IMR-90 (cell line): ENCODE results near the gene OSBPL8. TPM values are rescaled to one million over a fixed set of nuclear protein-coding genes. Genes with fewer than 3 reads are reported as not detected.

Source experiments
- ATAC-seq: fragments of 200-7000 bp; cut with Tn5 transposase; 2 replicates; pipeline ENCODE4 v1.9.1; 2020; ENCODE audit warnings: low read depth, mild to moderate bottlenecking, moderate library complexity
- BruUV-seq: library from RNA; stranded (reverse); fragments of 400-500 nt; replicated peaks from 2 replicates; lab custom pipeline; 2021; lab: Mats Ljungman, UMichigan
- CTCF ChIA-PET: fragments of 300-600 bp; formaldehyde crosslinking; extraction: SDS; loops from one replicate; lab custom pipeline; 2021; ENCODE audit warnings: antibody characterized with exemption; lab: Yijun Ruan, JAX
- POLR2A ChIA-PET: fragments of 300-600 bp; sonication (Branson Sonifier 250); formaldehyde crosslinking; loops from one replicate; lab custom pipeline; 2022; ENCODE audit warnings: antibody characterized with exemption; ENCODE audit not compliant: unreplicated experiment; lab: Charles Lee
- DNase-seq: peaks from one replicate; pipeline ENCODE4 v3.0.0; 2013
- H2AFZ ChIP-seq: replicated peaks from 2 replicates; pipeline ENCODE3; 2013; ENCODE audit warnings: low read length, mild to moderate bottlenecking; ENCODE audit not compliant: poor library complexity
- H2AK5ac ChIP-seq: 2 replicates; pipeline ENCODE4 v1.6.1; 2013; ENCODE audit warnings: low read depth, low read length, inconsistent platforms
- H2AK9ac ChIP-seq: replicated peaks from 2 replicates; pipeline ENCODE3; 2013; ENCODE audit warnings: mild to moderate bottlenecking, low read depth, low read length, moderate library complexity; ENCODE audit not compliant: poor library complexity
- H2BK120ac ChIP-seq: 2 replicates; pipeline ENCODE4 v1.6.1; 2013; ENCODE audit warnings: low read depth, low read length, inconsistent platforms
- H2BK15ac ChIP-seq: 3 replicates; pipeline ENCODE4 v1.6.1; 2013; ENCODE audit warnings: low read depth, low read length, inconsistent platforms
- H2BK20ac ChIP-seq: 2 replicates; pipeline ENCODE4 v1.6.1; 2013; ENCODE audit warnings: low read depth, mild to moderate bottlenecking, inconsistent platforms, low read length, moderate library complexity
- H2BK5ac ChIP-seq: 2 replicates; pipeline ENCODE4 v1.6.1; 2013; ENCODE audit warnings: mild to moderate bottlenecking, low read depth, low read length, inconsistent platforms; ENCODE audit not compliant: poor library complexity, severe bottlenecking
- H3K14ac ChIP-seq: replicated peaks from 2 replicates; pipeline ENCODE4 v1.6.1; 2013; ENCODE audit warnings: low read depth, low read length, inconsistent platforms
- H3K18ac ChIP-seq: 2 replicates; pipeline ENCODE4 v1.6.1; 2013; ENCODE audit warnings: low read depth, low read length, control low read depth
- H3K23ac ChIP-seq: 2 replicates; pipeline ENCODE4 v1.6.1; 2013; ENCODE audit warnings: low read depth, low read length, inconsistent platforms
- H3K27ac ChIP-seq: 2 replicates; pipeline ENCODE4 v1.5.1; 2013; ENCODE audit warnings: mild to moderate bottlenecking, control low read depth, low read length; ENCODE audit not compliant: insufficient read depth
- H3K27me3 ChIP-seq: 2 replicates; pipeline ENCODE4 v1.6.1; 2013; ENCODE audit warnings: low read length; ENCODE audit not compliant: control insufficient read depth, insufficient read depth
- H3K36me3 ChIP-seq: 2 replicates; pipeline ENCODE4 v1.6.1; 2013; ENCODE audit warnings: low read length, mixed read lengths; ENCODE audit not compliant: control insufficient read depth, insufficient read depth
- H3K4ac ChIP-seq: 2 replicates; pipeline ENCODE4 v1.6.1; 2013; ENCODE audit warnings: low read depth, low read length, inconsistent platforms
- H3K4me1 ChIP-seq: 2 replicates; pipeline ENCODE4 v1.6.1; 2013; ENCODE audit warnings: low read length, mixed read lengths; ENCODE audit not compliant: control insufficient read depth, insufficient read depth
- H3K4me2 ChIP-seq: 2 replicates; pipeline ENCODE4 v1.6.1; 2013; ENCODE audit warnings: low read depth, mild to moderate bottlenecking, control low read depth, low read length, moderate library complexity
- H3K4me3 ChIP-seq: 2 replicates; pipeline ENCODE4 v1.5.1; 2013; ENCODE audit warnings: low read depth, mild to moderate bottlenecking, control low read depth, low read length, moderate library complexity; ENCODE audit not compliant: insufficient read depth
- H3K56ac ChIP-seq: 2 replicates; pipeline ENCODE4 v1.6.1; 2013; ENCODE audit warnings: low read length, inconsistent platforms; ENCODE audit not compliant: insufficient read depth; ENCODE audit errors: extremely low read depth
- H3K79me1 ChIP-seq, 2 experiments: 2 replicates each; pipeline ENCODE4 v1.6.1; 2013; ENCODE audit warnings: low read length in 2 of 2, inconsistent platforms in 1 of 2, low read depth in 1 of 2
- H3K9ac ChIP-seq: 2 replicates; pipeline ENCODE4 v1.6.1; 2013; ENCODE audit warnings: low read depth, low read length, control low read depth
- H3K9me1 ChIP-seq: 2 replicates; pipeline ENCODE4 v1.6.1; 2013; ENCODE audit warnings: low read length, inconsistent platforms; ENCODE audit not compliant: insufficient read depth
- H3K9me3 ChIP-seq: 2 replicates; pipeline ENCODE4 v1.6.1; 2013; ENCODE audit warnings: low read length; ENCODE audit not compliant: control insufficient read depth, insufficient read depth
- H4K20me1 ChIP-seq: 2 replicates; pipeline ENCODE4 v1.6.1; 2013; ENCODE audit warnings: low read length, inconsistent platforms; ENCODE audit not compliant: insufficient read depth
- H4K5ac ChIP-seq: 2 replicates; pipeline ENCODE4 v1.6.1; 2013; ENCODE audit warnings: mild to moderate bottlenecking, low read depth, low read length, control low read depth
- H4K8ac ChIP-seq, 2 experiments: 2 replicates each; pipeline ENCODE4 v1.6.1; 2013; ENCODE audit warnings: low read depth in 2 of 2, low read length in 2 of 2, control low read depth in 1 of 2, inconsistent platforms in 1 of 2
- H4K91ac ChIP-seq: 2 replicates; pipeline ENCODE4 v1.6.1; 2013; ENCODE audit warnings: low read depth, low read length, inconsistent platforms; ENCODE audit not compliant: insufficient read depth
- POLR2A ChIP-seq: IDR thresholded peaks from 2 replicates; pipeline ENCODE4 v1.6.1; 2012; ENCODE audit warnings: mild to moderate bottlenecking, low read depth, low read length
- WGBS, 2 experiments: methylation state at CpG; one replicate each; pipeline versions ENCODE4 v1.1.5 to v1.1.7; 2013; ENCODE audit warnings: missing lambda C conversion rate in 2 of 2; ENCODE audit not compliant: insufficient read length in 1 of 2; ENCODE audit errors: extremely low coverage in 2 of 2; 5-methylcytosine and 5-hydroxymethylcytosine counted together
- dilution Hi-C: fragments of 300-500 bp; cut with HindIII; formaldehyde crosslinking; loops from one replicate; pipeline ENCODE4 v1.14.3; 2018; ENCODE audit warnings: low sequenced_read_pairs; ENCODE audit not compliant: unreplicated experiment
- in situ Hi-C: fragments of 300-500 bp; cut with MboI; formaldehyde crosslinking; loops from 3 replicates; pipeline ENCODE4 v1.14.3; 2019; ENCODE audit warnings: low sequenced_read_pairs, inconsistent platforms, mixed read lengths
- intact Hi-C: fragments of 100-400 bp; cut with micrococcal nuclease; formaldehyde crosslinking; loops from 2 replicates; pipeline ENCODE4 v1.10.0; 2022
- polyA plus RNA-seq, 3 experiments: library from polyadenylated mRNA; depleted of rRNA; stranded (reverse); fragments of >200 nt; gene quantifications; 2 replicates each; pipeline ENCODE4 v1.2.3, GENCODE V29; 2012; ENCODE audit warnings: low replicate concordance in 1 of 3
- total RNA-seq: library from RNA; depleted of rRNA; stranded (reverse); fragments of >200 nt; gene quantifications from 2 replicates; pipeline ENCODE4 v1.2.3, GENCODE V29; 2012

The OSBPL8 gene
- total and polyA plus RNA-seq, 2 of the 4 experiments (the other 2 are of a cell fraction), result 17.8 to 24.2 TPM

DNA sequence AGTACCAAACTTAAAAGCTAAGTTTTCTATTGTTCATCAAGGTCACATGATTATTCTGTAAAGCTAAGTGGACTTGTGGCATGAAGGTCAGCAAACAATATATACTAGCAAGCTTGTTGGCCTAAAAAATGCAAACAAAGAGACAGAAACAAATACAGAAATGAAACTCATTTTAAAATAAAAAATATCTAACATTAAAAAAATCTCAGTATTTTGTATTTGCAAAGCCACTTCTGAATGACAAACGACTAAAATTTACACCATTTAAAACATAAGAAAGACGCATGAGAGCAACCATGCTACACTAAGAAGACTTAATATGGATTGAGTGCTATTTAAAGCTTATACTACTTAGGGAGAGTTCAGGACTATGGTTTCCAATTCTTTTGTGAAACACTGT is 138.5 kb downstream of the OSBPL8 start:
- WGBS, 2 experiments, result no CpG with 5 or more reads among the region's 2 CpGs
- H2AFZ ChIP-seq, result no peak overlapping the region
- dilution Hi-C loops, result no loop called here

More for the DNA sequence above, 138.5 kb downstream of the OSBPL8 start:
- Histone ChIP-seq H4K91ac (no peak overlapping the region), H3K27me3 (no peaks in the 10 kb centered on the region), H4K5ac (no peak overlapping the region), H3K9me3 (peaks cover 5% of the 10 kb centered on the region; the same call in 1 of the 2 replicates), H3K27ac (no peak overlapping the region), H3K4ac (no peak overlapping the region), H3K23ac (no peak overlapping the region), H3K4me1 (no peaks in the 10 kb centered on the region; the same call in 1 of the 2 replicates), H2AK5ac (no peak overlapping the region), H4K8ac (no peak overlapping the region), H3K18ac (no peak overlapping the region), H2BK15ac (no peak overlapping the region), H2BK20ac (no peak overlapping the region), H4K20me1 (no peaks in the 10 kb centered on the region; the same call in 1 of the 2 replicates), H2BK5ac (no peak overlapping the region), H3K4me3 (no peak overlapping the region), H3K14ac (no peak overlapping the region), H3K36me3 (no peaks in the 10 kb centered on the region), H2AK9ac (no peak overlapping the region), H2BK120ac (no peak overlapping the region), H3K4me2 (no peak overlapping the region; the same call in 1 of the 2 replicates), H3K79me1 (peaks cover 7 to 37% of the 10 kb centered on the region in 2 experiments), H3K56ac (no peak overlapping the region), H3K9me1 (no peaks in the 10 kb centered on the region), H3K9ac (no peak overlapping the region)
- DNase-seq, result no peak
- TF ChIP-seq POLR2A, result no peak
- in situ Hi-C loops, result no loop called here
- intact Hi-C loops, result no loop called here
- ATAC-seq, result no peak
- ChIA-PET CTCF (no interaction called here), POLR2A (no interaction called here)
- no TSS peak for BruUV-seq
